Astrocyte of the spinal cord (primary cell): ENCODE data around the gene FCHO1.

ENCODE experiments used
- DNase-seq: peaks from one replicate; pipeline ENCODE4 v3.0.0; 2011; ENCODE audit warnings: low read depth, low spot score
- H3K4me3 ChIP-seq: 2 replicates; pipeline ENCODE4 v1.5.1; 2011; ENCODE audit warnings: low read depth, mild to moderate bottlenecking, low read length, moderate library complexity
- CTCF ChIP-seq: IDR thresholded peaks from 2 replicates; pipeline ENCODE4 v1.5.1; 2012; ENCODE audit warnings: low read depth, mild to moderate bottlenecking, low read length, inconsistent platforms
- in situ Hi-C: cut with HindIII; loops from 2 replicates; pipeline ENCODE4 v1.10.0; 2017; ENCODE audit warnings: low sequenced_read_pairs

Gene FCHO1

GRCh38 chr19:17733127-17733526, 18.1 kb upstream of the FCHO1 start:
- TF ChIP-seq CTCF = no peak
- in situ Hi-C loops = no loop called here
- no peak for DNase-seq
- H3K4me3 ChIP-seq = no peak overlapping the region

GRCh38 chr19:17734146-17734545, 17.1 kb upstream of the FCHO1 start:
- no peak overlapping the region for H3K4me3 ChIP-seq
- TF ChIP-seq CTCF = no peak
- in situ Hi-C loops = no loop called here
- no peak for DNase-seq

GRCh38 chr19:17735410-17735809, 15.9 kb upstream of the FCHO1 start:
- no peak overlapping the region for H3K4me3 ChIP-seq
- in situ Hi-C loops = no loop called here
- DNase-seq = no peak
- TF ChIP-seq CTCF = no peak

GRCh38 chr19:17737690-17738153, 13.6 kb upstream of the FCHO1 start:
- no peak for TF ChIP-seq CTCF
- in situ Hi-C loops = no loop called here
- H3K4me3 ChIP-seq = no peak overlapping the region
- peak; percentile 21 for DNase-seq

GRCh38 chr19:17739121-17739875, 12.0 kb upstream of the FCHO1 start:
- DNase-seq = no peak
- no peak for TF ChIP-seq CTCF
- no peak overlapping the region for H3K4me3 ChIP-seq
- in situ Hi-C loops = no loop called here

- in situ Hi-C loops = no loop called here
- no peak for DNase-seq
- no peak overlapping the region for H3K4me3 ChIP-seq
- TF ChIP-seq CTCF = no peak
Measured at GRCh38 chr19:17741456-17741855, 9.8 kb upstream of the FCHO1 start.
